CD4-positive, alpha-beta T cell treated with Interleukin-17A for 4 hours (primary cell): Measurements from ENCODE around the gene ZNF716.
"Not testable (repeated sequence)": the region's sequence is repeated elsewhere in the genome, so short reads cannot be mapped to it uniquely, and the experiment has no call there.

ENCODE experiments used
- DNase-seq: peaks from one replicate; pipeline ENCODE4 v3.0.0-alpha.2; 2020; ENCODE audit warnings: mixed read lengths

Gene ZNF716

GRCh38 chr7:57449904-57450303, at the start of gene ZNF716:
Gene ZNF716 (plus strand): TSS chr7:57450177. CDS start chr7:57450289, 112 bp downstream.
- DNase-seq: no peak

- no peak for DNase-seq
Observed at GRCh38 chr7:57400531-57401155, 49.3 kb upstream of the ZNF716 start.

GRCh38 chr7:57403051-57403450, 46.9 kb upstream of the ZNF716 start:
- DNase-seq: not testable (repeated sequence)

GRCh38 chr7:57403601-57404342, 46.2 kb upstream of the ZNF716 start:
- no peak for DNase-seq

GRCh38 chr7:57404343-57404966, 45.5 kb upstream of the ZNF716 start:
- no peak for DNase-seq

- DNase-seq: no peak
Observed at GRCh38 chr7:57404967-57405421, 45.0 kb upstream of the ZNF716 start.

- no peak for DNase-seq
Observed at GRCh38 chr7:57407125-57407524, 42.9 kb upstream of the ZNF716 start.

GRCh38 chr7:57412168-57412567, 37.8 kb upstream of the ZNF716 start:
- DNase-seq: no peak

GRCh38 chr7:57412618-57413017, 37.4 kb upstream of the ZNF716 start:
- DNase-seq: no peak

GRCh38 chr7:57413529-57414398, 36.2 kb upstream of the ZNF716 start:
- no peak for DNase-seq

- no peak for DNase-seq
Observed at GRCh38 chr7:57414415-57414814, 35.6 kb upstream of the ZNF716 start.

- DNase-seq: no peak
Observed at GRCh38 chr7:57414852-57415251, 35.1 kb upstream of the ZNF716 start.

GRCh38 chr7:57415326-57415725, 34.7 kb upstream of the ZNF716 start:
- no peak for DNase-seq

GRCh38 chr7:57415730-57416129, 34.2 kb upstream of the ZNF716 start:
- DNase-seq: no peak

- no peak for DNase-seq
Observed at GRCh38 chr7:57416601-57417358, 33.2 kb upstream of the ZNF716 start.

GRCh38 chr7:57417736-57418135, 32.2 kb upstream of the ZNF716 start:
- no peak for DNase-seq

GRCh38 chr7:57423768-57424167, 26.2 kb upstream of the ZNF716 start:
- no peak for DNase-seq

GRCh38 chr7:57424515-57425238, 25.3 kb upstream of the ZNF716 start:
- no peak for DNase-seq

- no peak for DNase-seq
Observed at GRCh38 chr7:57425239-57425944, 24.6 kb upstream of the ZNF716 start.

- no peak for DNase-seq
Observed at GRCh38 chr7:57425969-57426628, 23.9 kb upstream of the ZNF716 start.
